Osteocyte (in vitro differentiated cells): Measurements from ENCODE around the gene C3orf20. TPM values are rescaled to one million over a fixed set of nuclear protein-coding genes. Genes with fewer than 3 reads are reported as not detected.
A peak's percentile ranks its signal among the peaks of the same experiment; 100 is the strongest.
"Not testable (repeated sequence)": the region's sequence is repeated elsewhere in the genome, so short reads cannot be mapped to it uniquely, and the experiment has no call there.

Source experiments
- DNase-seq: peaks from one replicate; pipeline ENCODE4 v3.0.0; 2021; ENCODE audit warnings: mixed read lengths; ENCODE audit not compliant: unreplicated experiment; ENCODE audit errors: extremely low spot score
- H3K27ac Mint-ChIP-seq: one replicate; pipeline ENCODE4 v1.8.0; 2021; ENCODE audit warnings: mild to moderate bottlenecking, mixed read lengths; ENCODE audit not compliant: unreplicated experiment
- H3K27me3 Mint-ChIP-seq: one replicate; pipeline ENCODE4 v1.8.0; 2021; ENCODE audit warnings: mixed read lengths; ENCODE audit not compliant: unreplicated experiment
- H3K36me3 Mint-ChIP-seq: one replicate; pipeline ENCODE4 v1.8.0; 2021; ENCODE audit warnings: mixed read lengths; ENCODE audit not compliant: unreplicated experiment
- H3K4me1 Mint-ChIP-seq: one replicate; pipeline ENCODE4 v1.8.0; 2021; ENCODE audit warnings: mixed read lengths; ENCODE audit not compliant: unreplicated experiment
- H3K4me3 Mint-ChIP-seq: one replicate; pipeline ENCODE4 v1.8.0; 2021; ENCODE audit warnings: mild to moderate bottlenecking, moderate library complexity, mixed read lengths; ENCODE audit not compliant: unreplicated experiment
- H3K9me3 Mint-ChIP-seq: one replicate; pipeline ENCODE4 v1.8.0; 2021; ENCODE audit warnings: mixed read lengths; ENCODE audit not compliant: unreplicated experiment
- total RNA-seq: library from RNA; stranded (reverse); gene quantifications from 2 replicates; pipeline ENCODE4 v1.2.1, GENCODE V29; 2021
- TF ChIP-seq, protein P1 (sequence below): fragments of 200-600 bp; sonication (generic); IDR thresholded peaks from 2 replicates; pipeline ENCODE4 v1.5.0; 2021; ENCODE audit warnings: antibody characterized with exemption, mild to moderate bottlenecking, moderate library complexity

C3orf20 gene
- total RNA-seq, 1 donor from 2014 or later = not detected

DNA sequence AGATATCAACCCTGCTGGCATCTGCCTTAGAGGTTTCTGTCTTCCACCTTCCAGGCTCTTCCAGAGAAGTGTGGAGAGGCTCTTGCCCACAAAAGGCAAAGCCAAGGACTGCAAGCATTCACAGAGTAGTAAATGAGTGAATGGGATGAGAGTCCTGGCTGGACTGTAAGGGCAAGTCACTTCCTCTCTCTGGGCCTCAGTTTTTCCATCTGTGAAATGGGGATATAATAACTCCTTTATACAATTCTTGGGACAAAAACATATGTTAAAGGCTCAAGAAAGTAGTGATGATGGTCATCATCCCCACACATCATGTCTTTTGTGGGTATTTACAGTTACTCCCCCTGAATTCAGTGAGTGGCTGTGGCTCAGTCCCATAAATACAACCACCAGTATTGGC is 133.1 kb downstream of the C3orf20 start:
- Mint-ChIP-seq H3K27ac (no peak overlapping the region), H3K4me3 (no peak overlapping the region), H3K9me3 (no peaks in the 10 kb centered on the region), H3K36me3 (no peaks in the 10 kb centered on the region), H3K27me3 (peaks cover 67% of the 10 kb centered on the region), H3K4me1 (peaks cover 3% of the 10 kb centered on the region)
- TF ChIP-seq, protein P1, sequence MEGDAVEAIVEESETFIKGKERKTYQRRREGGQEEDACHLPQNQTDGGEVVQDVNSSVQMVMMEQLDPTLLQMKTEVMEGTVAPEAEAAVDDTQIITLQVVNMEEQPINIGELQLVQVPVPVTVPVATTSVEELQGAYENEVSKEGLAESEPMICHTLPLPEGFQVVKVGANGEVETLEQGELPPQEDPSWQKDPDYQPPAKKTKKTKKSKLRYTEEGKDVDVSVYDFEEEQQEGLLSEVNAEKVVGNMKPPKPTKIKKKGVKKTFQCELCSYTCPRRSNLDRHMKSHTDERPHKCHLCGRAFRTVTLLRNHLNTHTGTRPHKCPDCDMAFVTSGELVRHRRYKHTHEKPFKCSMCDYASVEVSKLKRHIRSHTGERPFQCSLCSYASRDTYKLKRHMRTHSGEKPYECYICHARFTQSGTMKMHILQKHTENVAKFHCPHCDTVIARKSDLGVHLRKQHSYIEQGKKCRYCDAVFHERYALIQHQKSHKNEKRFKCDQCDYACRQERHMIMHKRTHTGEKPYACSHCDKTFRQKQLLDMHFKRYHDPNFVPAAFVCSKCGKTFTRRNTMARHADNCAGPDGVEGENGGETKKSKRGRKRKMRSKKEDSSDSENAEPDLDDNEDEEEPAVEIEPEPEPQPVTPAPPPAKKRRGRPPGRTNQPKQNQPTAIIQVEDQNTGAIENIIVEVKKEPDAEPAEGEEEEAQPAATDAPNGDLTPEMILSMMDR = no peak
- DNase-seq = no peak

DNA sequence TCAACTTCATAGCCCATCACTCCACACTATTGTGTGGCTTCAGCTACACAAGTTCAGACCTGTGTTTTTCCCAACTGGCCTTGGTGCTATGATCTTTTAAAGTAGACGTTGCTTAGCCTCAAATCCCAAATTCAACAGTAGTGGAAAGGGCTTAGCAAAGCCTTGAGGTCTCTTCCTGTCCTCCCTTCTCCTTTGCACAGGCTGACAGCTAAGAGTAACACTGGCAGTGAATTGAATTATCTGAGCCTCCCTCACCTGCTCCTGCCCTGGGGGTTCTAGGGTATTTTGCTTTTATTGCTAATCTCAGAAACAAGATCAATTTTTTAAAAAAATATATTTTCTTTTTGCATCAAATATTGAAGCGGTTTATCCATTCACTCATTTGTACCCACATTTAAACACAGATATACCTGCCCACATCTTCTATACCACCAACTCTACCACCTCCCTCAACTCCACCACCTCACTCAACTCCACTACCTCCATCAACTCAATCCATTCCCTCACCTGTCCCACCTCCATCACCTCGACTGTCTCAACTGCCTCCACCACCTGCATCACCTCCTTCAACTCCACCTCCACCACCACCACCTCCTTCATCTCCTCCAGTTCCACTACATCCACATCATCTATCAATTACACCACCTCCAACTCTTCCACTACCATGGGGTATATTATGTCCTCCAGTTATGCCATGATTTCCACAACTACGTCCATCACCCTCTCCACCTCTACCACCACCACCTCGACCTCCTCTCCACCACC is 133.7 kb downstream of the C3orf20 start:
- Mint-ChIP-seq H3K9me3 (no peaks in the 10 kb centered on the region), H3K36me3 (no peaks in the 10 kb centered on the region), H3K4me3 (no peak overlapping the region), H3K27me3 (peaks cover 70% of the 10 kb centered on the region), H3K27ac (no peak overlapping the region), H3K4me1 (peaks cover 3% of the 10 kb centered on the region)
- TF ChIP-seq, protein P1 = no peak
- no peak for DNase-seq

DNA sequence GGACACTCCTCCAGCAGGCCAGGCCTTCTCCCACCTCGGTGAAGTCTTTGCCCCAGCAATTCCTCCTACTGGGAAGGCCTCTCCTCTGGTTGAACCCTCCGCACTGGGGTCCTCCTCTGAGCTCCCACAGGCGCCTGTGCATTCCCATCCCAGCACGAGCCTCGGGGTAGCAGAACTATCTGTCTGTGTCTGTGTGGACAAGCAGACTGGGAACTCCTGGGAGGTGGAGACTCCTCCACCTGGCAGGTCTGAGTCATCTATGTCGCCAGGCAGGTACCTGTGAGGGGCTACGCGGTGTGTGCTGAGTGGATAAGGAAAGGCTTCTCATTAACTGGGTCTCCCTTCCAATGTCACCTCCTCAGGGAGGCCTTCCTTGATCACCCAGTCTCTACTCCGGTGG is 134.7 kb downstream of the C3orf20 start:
- not testable (repeated sequence) for H3K4me1 Mint-ChIP-seq, H3K9me3 Mint-ChIP-seq, DNase-seq, H3K27ac Mint-ChIP-seq, H3K36me3 Mint-ChIP-seq, H3K4me3 Mint-ChIP-seq
- H3K27me3 Mint-ChIP-seq = peaks cover 74% of the 10 kb centered on the region

DNA sequence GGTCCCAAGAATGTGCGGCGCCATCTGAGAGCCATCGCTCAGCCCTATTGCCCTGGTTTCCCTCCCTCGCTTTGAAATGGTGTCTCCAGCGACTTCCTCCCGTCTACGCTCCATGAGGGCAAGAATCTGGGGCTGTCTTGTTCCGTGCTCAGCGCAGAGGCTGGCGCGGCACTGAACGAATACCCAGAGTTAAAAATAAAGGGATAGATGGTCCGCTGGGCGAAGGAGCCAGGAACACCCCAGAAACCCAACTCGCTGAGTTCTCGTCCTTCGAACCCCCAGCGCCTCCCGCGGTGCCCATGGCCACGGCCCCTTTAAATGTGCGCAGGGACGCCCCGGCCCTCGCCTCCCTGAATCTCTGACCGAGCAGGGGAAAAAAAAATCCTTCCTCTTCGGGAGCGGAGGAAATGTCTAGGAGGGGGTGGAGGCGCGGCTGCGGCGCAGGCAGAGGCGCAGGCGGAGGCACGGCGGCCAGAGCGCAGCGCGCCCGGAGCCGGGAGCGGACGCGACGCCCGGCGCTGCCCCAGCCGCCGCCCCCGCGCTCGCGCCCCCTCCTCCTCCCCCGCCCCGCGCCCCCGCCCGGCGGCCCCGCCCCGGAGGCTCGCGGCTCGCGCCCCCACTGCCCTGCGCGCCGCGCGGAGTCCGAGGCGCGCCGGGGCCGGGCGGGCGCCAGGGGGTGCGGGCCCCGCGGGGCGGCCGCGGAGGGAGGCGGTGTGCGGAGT is 135.3 kb downstream of the C3orf20 start:
- TF ChIP-seq, protein P1 = no peak
- H3K27ac Mint-ChIP-seq = no peak overlapping the region
- H3K4me3 Mint-ChIP-seq = no peak overlapping the region
- DNase-seq = no peak
- H3K9me3 Mint-ChIP-seq = no peaks in the 10 kb centered on the region
- H3K27me3 Mint-ChIP-seq = peaks cover 74% of the 10 kb centered on the region
- H3K36me3 Mint-ChIP-seq = no peaks in the 10 kb centered on the region
- H3K4me1 Mint-ChIP-seq = peaks cover 3% of the 10 kb centered on the region

DNA sequence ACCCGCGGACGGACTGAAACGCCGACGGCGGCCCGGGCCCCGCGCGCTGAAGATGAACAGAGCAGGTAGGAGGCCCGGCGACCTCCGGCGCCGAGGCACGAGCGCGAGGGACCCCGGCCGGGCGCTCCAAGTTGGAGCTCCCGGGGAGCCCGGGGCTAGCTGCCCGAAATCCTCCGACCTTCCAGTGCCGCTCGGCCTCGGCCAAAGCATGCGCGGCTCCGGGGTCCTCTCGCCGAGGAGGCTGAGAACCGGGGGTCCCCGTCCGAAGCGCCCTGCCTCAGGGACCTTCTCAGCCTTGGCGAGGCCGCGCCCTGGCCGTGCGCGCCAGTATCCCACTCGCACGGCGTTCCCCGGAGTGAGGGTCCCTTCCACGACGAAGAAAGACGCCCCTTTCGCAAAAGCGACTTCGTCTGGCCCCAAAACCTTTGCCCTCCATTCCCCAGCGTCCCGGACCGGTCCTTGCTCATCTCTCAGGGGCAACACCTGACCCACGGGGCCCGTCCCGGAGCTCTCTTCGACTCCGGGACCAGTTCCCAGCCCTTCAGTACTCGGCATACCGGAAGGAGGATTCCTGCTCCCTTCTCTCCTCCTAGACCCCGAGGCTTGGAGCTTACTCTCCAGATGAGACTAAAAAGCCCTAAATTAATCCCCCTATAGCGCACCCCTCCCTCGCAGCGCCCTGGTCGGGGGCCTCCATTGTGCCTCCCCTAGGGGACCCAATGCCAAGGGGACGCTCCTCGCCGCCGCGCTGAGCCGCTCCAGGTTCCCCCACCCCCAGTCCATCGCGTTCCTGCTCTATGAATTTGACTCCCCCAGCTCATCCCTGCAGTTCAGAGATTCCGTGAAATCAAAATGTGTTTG is 136.1 kb downstream of the C3orf20 start:
- no peaks in the 10 kb centered on the region for H3K36me3 Mint-ChIP-seq
- no peak overlapping the region for H3K27ac Mint-ChIP-seq
- H3K9me3 Mint-ChIP-seq = no peaks in the 10 kb centered on the region
- H3K4me3 Mint-ChIP-seq = peak overlapping the region; percentile 61
- H3K4me1 Mint-ChIP-seq = peaks cover 3% of the 10 kb centered on the region
- TF ChIP-seq, protein P1 = no peak
- H3K27me3 Mint-ChIP-seq = peaks cover 74% of the 10 kb centered on the region
- DNase-seq = no peak
